ENCODE data around the gene MIA2. TPM values are rescaled to one million over a fixed set of nuclear protein-coding genes. Genes with fewer than 3 reads are reported as not detected.

Gene MIA2, protein sequence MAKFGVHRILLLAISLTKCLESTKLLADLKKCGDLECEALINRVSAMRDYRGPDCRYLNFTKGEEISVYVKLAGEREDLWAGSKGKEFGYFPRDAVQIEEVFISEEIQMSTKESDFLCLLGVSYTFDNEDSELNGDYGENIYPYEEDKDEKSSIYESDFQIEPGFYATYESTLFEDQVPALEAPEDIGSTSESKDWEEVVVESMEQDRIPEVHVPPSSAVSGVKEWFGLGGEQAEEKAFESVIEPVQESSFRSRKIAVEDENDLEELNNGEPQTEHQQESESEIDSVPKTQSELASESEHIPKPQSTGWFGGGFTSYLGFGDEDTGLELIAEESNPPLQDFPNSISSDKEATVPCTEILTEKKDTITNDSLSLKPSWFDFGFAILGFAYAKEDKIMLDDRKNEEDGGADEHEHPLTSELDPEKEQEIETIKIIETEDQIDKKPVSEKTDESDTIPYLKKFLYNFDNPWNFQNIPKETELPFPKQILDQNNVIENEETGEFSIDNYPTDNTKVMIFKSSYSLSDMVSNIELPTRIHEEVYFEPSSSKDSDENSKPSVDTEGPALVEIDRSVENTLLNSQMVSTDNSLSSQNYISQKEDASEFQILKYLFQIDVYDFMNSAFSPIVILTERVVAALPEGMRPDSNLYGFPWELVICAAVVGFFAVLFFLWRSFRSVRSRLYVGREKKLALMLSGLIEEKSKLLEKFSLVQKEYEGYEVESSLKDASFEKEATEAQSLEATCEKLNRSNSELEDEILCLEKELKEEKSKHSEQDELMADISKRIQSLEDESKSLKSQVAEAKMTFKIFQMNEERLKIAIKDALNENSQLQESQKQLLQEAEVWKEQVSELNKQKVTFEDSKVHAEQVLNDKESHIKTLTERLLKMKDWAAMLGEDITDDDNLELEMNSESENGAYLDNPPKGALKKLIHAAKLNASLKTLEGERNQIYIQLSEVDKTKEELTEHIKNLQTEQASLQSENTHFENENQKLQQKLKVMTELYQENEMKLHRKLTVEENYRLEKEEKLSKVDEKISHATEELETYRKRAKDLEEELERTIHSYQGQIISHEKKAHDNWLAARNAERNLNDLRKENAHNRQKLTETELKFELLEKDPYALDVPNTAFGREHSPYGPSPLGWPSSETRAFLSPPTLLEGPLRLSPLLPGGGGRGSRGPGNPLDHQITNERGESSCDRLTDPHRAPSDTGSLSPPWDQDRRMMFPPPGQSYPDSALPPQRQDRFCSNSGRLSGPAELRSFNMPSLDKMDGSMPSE (N-terminal part only)
- total RNA-seq (10 to 100 TPM; 27.7 to 28.9 TPM), polyA plus RNA-seq (10 to 100 TPM; 24.9 to 32.2 TPM)
- long read RNA-seq, donor 1, partial matches to known transcripts: 0 of 2 reads
- long read RNA-seq, donor 1, other reads (novel, unspliced or antisense): 0 of 2 reads
- long read RNA-seq, donor 2, partial matches to known transcripts: 0 of 1 reads
- long read RNA-seq, donor 2, other reads (novel, unspliced or antisense): 0 of 1 reads
- long read RNA-seq, donor 3: 0 reads
- long read RNA-seq, donor 4, partial matches to known transcripts: 5 of 5 reads
- long read RNA-seq, donor 4, other reads (novel, unspliced or antisense): 0 of 5 reads
- long read RNA-seq, donor 5: 0 reads

DNA sequence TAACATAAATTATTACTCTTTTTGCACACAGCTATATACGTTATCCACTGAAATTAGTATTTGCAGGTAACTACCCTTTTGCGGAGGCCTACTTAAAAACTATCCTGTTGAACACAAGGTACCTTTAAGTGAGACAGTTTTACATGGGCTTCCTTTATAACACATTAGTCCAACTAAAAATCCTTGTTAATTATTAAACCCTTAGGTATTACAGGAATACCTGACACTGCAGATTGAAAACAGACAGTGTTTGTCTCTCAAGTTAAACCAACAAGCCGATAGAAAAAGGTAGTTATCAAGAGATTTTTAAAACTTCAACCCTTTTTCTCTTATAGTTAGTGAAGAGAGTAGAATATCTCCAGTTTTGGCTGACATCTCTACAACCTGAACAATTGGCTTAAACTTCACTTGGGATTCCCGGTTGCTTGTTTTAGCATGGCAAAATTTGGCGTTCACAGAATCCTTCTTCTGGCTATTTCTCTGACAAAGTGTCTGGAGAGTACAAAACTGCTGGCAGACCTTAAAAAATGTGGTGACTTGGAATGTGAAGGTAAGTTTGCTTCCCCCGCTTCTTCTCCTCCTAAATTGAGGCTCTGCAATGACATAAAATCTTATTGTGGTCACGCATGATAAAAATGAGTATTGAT, at the start of gene MIA2:
MIA2 (plus strand) TSS at position 236 of the 647 bp plus-strand sequence; CDS start at position 436, 200 bp downstream.
- DNase-seq: no peak
- H3K9me3 ChIP-seq (ENCODE audit: control insufficient read depth in 4 of 4, insufficient read depth in 3 of 4, low read length in 3 of 4): no peaks in the 10 kb centered on the region
- no peaks in the 10 kb centered on the region for H3K27me3 ChIP-seq (ENCODE audit: control insufficient read depth in 3 of 3, insufficient read depth in 3 of 3, low read length in 2 of 3)
- H3K27ac ChIP-seq (ENCODE audit: low read depth in 1 of 2, low read length in 1 of 2): no peak within 1 kb of the TSS
- H3K4me1 ChIP-seq (ENCODE audit: control insufficient read depth in 5 of 5, insufficient read depth in 5 of 5, low read length in 5 of 5): no peaks in the 10 kb centered on the region
- WGBS, 2 donors: 72 to 82% methylated on average over 7 of the region's 7 CpGs
- H3K36me3 ChIP-seq (ENCODE audit: control insufficient read depth in 4 of 4, insufficient read depth in 4 of 4, low read length in 4 of 4): no peaks in the 10 kb centered on the region
- no peak within 1 kb of the TSS for H3K4me3 ChIP-seq
- no peak for ATAC-seq (ENCODE audit: insufficient read depth, low FRiP score)
- TF ChIP-seq, protein P1, sequence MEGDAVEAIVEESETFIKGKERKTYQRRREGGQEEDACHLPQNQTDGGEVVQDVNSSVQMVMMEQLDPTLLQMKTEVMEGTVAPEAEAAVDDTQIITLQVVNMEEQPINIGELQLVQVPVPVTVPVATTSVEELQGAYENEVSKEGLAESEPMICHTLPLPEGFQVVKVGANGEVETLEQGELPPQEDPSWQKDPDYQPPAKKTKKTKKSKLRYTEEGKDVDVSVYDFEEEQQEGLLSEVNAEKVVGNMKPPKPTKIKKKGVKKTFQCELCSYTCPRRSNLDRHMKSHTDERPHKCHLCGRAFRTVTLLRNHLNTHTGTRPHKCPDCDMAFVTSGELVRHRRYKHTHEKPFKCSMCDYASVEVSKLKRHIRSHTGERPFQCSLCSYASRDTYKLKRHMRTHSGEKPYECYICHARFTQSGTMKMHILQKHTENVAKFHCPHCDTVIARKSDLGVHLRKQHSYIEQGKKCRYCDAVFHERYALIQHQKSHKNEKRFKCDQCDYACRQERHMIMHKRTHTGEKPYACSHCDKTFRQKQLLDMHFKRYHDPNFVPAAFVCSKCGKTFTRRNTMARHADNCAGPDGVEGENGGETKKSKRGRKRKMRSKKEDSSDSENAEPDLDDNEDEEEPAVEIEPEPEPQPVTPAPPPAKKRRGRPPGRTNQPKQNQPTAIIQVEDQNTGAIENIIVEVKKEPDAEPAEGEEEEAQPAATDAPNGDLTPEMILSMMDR (IDR thresholded peaks at IDR 0.05; ENCODE audit: control extremely low read depth, extremely low read depth): no peak
- H3K9ac ChIP-seq (ENCODE audit: insufficient read depth in 1 of 2, low read length in 2 of 2): no peak within 1 kb of the TSS

DNA sequence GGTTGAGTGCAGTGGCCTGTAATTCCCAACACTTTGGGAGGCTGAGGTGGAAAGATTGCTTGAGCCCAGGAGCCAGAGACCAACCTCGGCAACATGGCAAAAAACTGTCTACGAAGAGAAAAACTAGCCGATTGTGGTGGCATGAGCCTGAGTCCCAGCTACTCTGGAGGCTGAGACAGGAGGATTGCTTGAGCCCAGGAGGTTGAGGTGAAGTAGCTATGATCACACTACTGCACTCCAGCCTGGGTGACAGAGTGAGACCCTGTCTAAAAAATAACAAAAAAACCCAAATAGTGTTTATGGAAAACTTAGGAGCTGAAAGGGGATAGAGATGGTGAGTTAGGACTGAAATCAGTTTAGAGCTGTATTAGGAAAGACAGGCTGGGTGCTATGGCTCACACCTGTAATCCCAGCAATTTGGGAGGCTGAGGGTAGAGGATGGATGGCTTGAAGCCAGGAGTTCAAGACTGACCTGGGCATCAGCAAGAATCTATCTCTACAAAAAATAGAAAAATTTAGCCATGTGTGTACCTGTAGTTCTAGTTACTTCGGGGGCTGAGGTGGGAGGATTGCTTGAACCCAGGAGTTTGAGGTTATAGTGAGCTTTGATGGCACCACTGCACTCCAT, 49.0 kb upstream of the MIA2 start:
- no peak for ATAC-seq (ENCODE audit: insufficient read depth, low FRiP score)
- Histone ChIP-seq H3K36me3 (ENCODE audit: control insufficient read depth in 4 of 4, insufficient read depth in 4 of 4, low read length in 4 of 4) (peaks cover 16 to 33% (median 22%) of the 10 kb centered on the region in 4 donors), H3K9me3 (ENCODE audit: control insufficient read depth in 4 of 4, insufficient read depth in 3 of 4, low read length in 3 of 4) (no peaks in the 10 kb centered on the region), H3K4me3 (no peak overlapping the region), H3K27ac (ENCODE audit: low read depth in 1 of 2, low read length in 1 of 2) (no peak overlapping the region), H3K4me1 (ENCODE audit: control insufficient read depth in 5 of 5, insufficient read depth in 5 of 5, low read length in 5 of 5) (peaks cover 0 to 4% (median 0%) of the 10 kb centered on the region in 5 donors), H3K9ac (ENCODE audit: insufficient read depth in 1 of 2, low read length in 2 of 2) (no peak overlapping the region), H3K27me3 (ENCODE audit: control insufficient read depth in 3 of 3, insufficient read depth in 3 of 3, low read length in 2 of 3) (no peaks in the 10 kb centered on the region)
- WGBS, 2 donors: 97 to 99% methylated on average over 4 of the region's 4 CpGs
- no peak for DNase-seq
- TF ChIP-seq, protein P1 (IDR thresholded peaks at IDR 0.05; ENCODE audit: control extremely low read depth, extremely low read depth): no peak

All from lung (tissue), 16 donors.